GM23338 (cell line): ENCODE data around the gene CYB5R4. TPM values are rescaled to one million over a fixed set of nuclear protein-coding genes. Genes with fewer than 3 reads are reported as not detected.

ENCODE experiments used
- ATAC-seq: fragments of 200-7000 bp; cut with Tn5 transposase; 3 replicates; pipeline ENCODE4 v1.9.1; 2020
- DNase-seq: peaks from one replicate; pipeline ENCODE4 v3.0.0-alpha.2; 2015; ENCODE audit warnings: low spot score
- H2AFZ ChIP-seq: fragments of 200-600 bp; sonication (generic); 2 replicates; pipeline ENCODE4 v1.8.0; 2016; ENCODE audit warnings: antibody characterized with exemption, mild to moderate bottlenecking, moderate library complexity
- H3F3A ChIP-seq: fragments of 200-600 bp; sonication (generic); replicated peaks from 2 replicates; pipeline ENCODE4 v1.8.0; 2017; ENCODE audit warnings: antibody characterized with exemption, mixed run types, low read depth
- H3K27ac ChIP-seq: fragments of 200-600 bp; sonication (generic); 2 replicates; pipeline ENCODE4 v1.6.1; 2016; ENCODE audit warnings: low read depth
- H3K27me3 ChIP-seq: fragments of 200-600 bp; sonication (generic); 2 replicates; pipeline ENCODE4 v1.8.0; 2016; ENCODE audit warnings: mild to moderate bottlenecking, mixed run types, moderate library complexity; ENCODE audit not compliant: insufficient read depth
- H3K36me3 ChIP-seq: fragments of 200-600 bp; sonication (generic); 2 replicates; pipeline ENCODE4 v1.8.0; 2016; ENCODE audit warnings: mild to moderate bottlenecking; ENCODE audit not compliant: insufficient read depth
- H3K4me1 ChIP-seq: fragments of 200-600 bp; sonication (generic); 2 replicates; pipeline ENCODE4 v1.8.0; 2016; ENCODE audit warnings: mild to moderate bottlenecking, moderate library complexity; ENCODE audit not compliant: insufficient read depth
- H3K4me2 ChIP-seq: fragments of 200-600 bp; sonication (generic); 2 replicates; pipeline ENCODE4 v1.7.1; 2017; ENCODE audit warnings: mixed run types
- H3K4me3 ChIP-seq: fragments of 200-600 bp; sonication (generic); 2 replicates; pipeline ENCODE4 v1.6.1; 2016; ENCODE audit warnings: mixed run types
- H3K79me2 ChIP-seq: fragments of 200-600 bp; sonication (generic); replicated peaks from 2 replicates; pipeline ENCODE4 v1.8.0; 2017; ENCODE audit warnings: mild to moderate bottlenecking; ENCODE audit not compliant: insufficient read depth
- H3K9me2 ChIP-seq: fragments of 200-600 bp; sonication (generic); 2 replicates; pipeline ENCODE4 v1.8.0; 2017; ENCODE audit not compliant: insufficient read depth
- H4K20me1 ChIP-seq: fragments of 200-600 bp; sonication (generic); replicated peaks from 2 replicates; pipeline ENCODE4 v1.8.0; 2017; ENCODE audit warnings: mild to moderate bottlenecking; ENCODE audit not compliant: insufficient read depth
- H3K27ac Mint-ChIP-seq: 2 replicates; pipeline ENCODE4 v1.8.0; 2020; ENCODE audit warnings: inconsistent platforms, mild to moderate bottlenecking, moderate library complexity, mixed read lengths
- H3K27me3 Mint-ChIP-seq: 3 replicates; pipeline ENCODE4 v1.8.0; 2022; ENCODE audit warnings: low read depth, mild to moderate bottlenecking, moderate library complexity, mixed read lengths, inconsistent platforms; ENCODE audit not compliant: insufficient read depth, poor library complexity
- H3K36me3 Mint-ChIP-seq: 3 replicates; pipeline ENCODE4 v1.8.0; 2021; ENCODE audit warnings: low read depth, mild to moderate bottlenecking, inconsistent platforms, moderate library complexity, mixed read lengths
- H3K4me1 Mint-ChIP-seq: 3 replicates; pipeline ENCODE4 v1.8.0; 2020; ENCODE audit warnings: mild to moderate bottlenecking, inconsistent platforms, mixed read lengths
- H3K4me3 Mint-ChIP-seq: 3 replicates; pipeline ENCODE4 v1.8.0; 2021; ENCODE audit warnings: moderate library complexity, mild to moderate bottlenecking, inconsistent platforms, mixed read lengths
- H3K9me3 Mint-ChIP-seq: 3 replicates; pipeline ENCODE4 v1.8.0; 2020; ENCODE audit warnings: moderate library complexity, mild to moderate bottlenecking, inconsistent platforms, mixed read lengths
- ETS1 ChIP-seq: IDR thresholded peaks from 2 replicates; pipeline ENCODE4 v1.6.1; 2016; ENCODE audit warnings: antibody characterized with exemption
- NANOG ChIP-seq: IDR thresholded peaks from 2 replicates; pipeline ENCODE4 v1.6.1; 2016; ENCODE audit warnings: antibody characterized with exemption, borderline replicate concordance
- POLR2AphosphoS5 ChIP-seq: IDR thresholded peaks from 2 replicates; pipeline ENCODE4 v1.6.1; 2016; ENCODE audit warnings: antibody characterized with exemption, low read depth
- REST ChIP-seq: IDR thresholded peaks from one replicate; pipeline ENCODE4 v1.6.1; 2018; ENCODE audit warnings: antibody characterized with exemption; ENCODE audit not compliant: unreplicated experiment
- ZNF462 ChIP-seq: fragments of 250-450 bp; sonication (Bioruptor Pico); IDR thresholded peaks from 2 replicates; pipeline ENCODE4 v1.5.0; 2020; ENCODE audit warnings: mild to moderate bottlenecking, moderate library complexity
- polyA plus RNA-seq: library from polyadenylated mRNA; unstranded; fragments of >200 nt; fragmentation: Nextera tagmentation; extraction: Ambion mirVana; gene quantifications from 2 replicates; pipeline ENCODE4 v1.2.1, GENCODE V29; 2016
- total RNA-seq: library from RNA; depleted of rRNA; stranded (reverse); fragments of >200 nt; shearing (Covaris generic); gene quantifications from 2 replicates; pipeline ENCODE4 v1.2.3, GENCODE V29; 2014

CYB5R4 gene
- total and polyA plus RNA-seq, 2 experiments from 2014 or later = 8.9 to 17.2 TPM

- H3K27me3 ChIP-seq = no peaks in the 10 kb centered on the region
- peaks cover 19% of the 10 kb centered on the region for H4K20me1 ChIP-seq
- no peak overlapping the region for H3K27ac ChIP-seq
- Mint-ChIP-seq H3K4me1 (peaks cover 22% of the 10 kb centered on the region), H3K27me3 (peaks cover 5% of the 10 kb centered on the region), H3K9me3 (peaks cover 13% of the 10 kb centered on the region), H3K27ac (no peak overlapping the region), H3K4me3 (no peak overlapping the region), H3K36me3 (peaks cover 37% of the 10 kb centered on the region)
- H3K36me3 ChIP-seq = peaks cover 17% of the 10 kb centered on the region; the same call in 1 of the 2 replicates
- TF ChIP-seq ETS1 (no peak), NANOG (no peak), ZNF462 (no peak), REST (no peak), POLR2AphosphoS5 (no peak)
- DNase-seq = no peak
- H3K79me2 ChIP-seq = peaks cover 40% of the 10 kb centered on the region
- no peaks in the 10 kb centered on the region for H3K9me2 ChIP-seq
- H3F3A ChIP-seq = no peaks in the 10 kb centered on the region
- H3K4me1 ChIP-seq = peaks cover 17% of the 10 kb centered on the region
- H3K4me3 ChIP-seq = no peak overlapping the region
- no peak overlapping the region for H2AFZ ChIP-seq
- ATAC-seq = no peak
- no peak overlapping the region for H3K4me2 ChIP-seq
Observed at GRCh38 chr6:83862776-83863471, 3.4 kb downstream of the CYB5R4 start.
